NCI-H510A (cell line): Measurements from ENCODE around the gene CDHR2.
"Not testable (repeated sequence)": the region's sequence is repeated elsewhere in the genome, so short reads cannot be mapped to it uniquely, and the experiment has no call there.

Experiments
- DNase-seq: peaks from one replicate; lab custom pipeline; 2025; lab: John Stamatoyannopoulos, UW

Gene CDHR2

GRCh38 chr5:176597417-176598389 lies 48.6 kb downstream of the CDHR2 start:
- no peak for DNase-seq

GRCh38 chr5:176599749-176600430 lies 50.7 kb downstream of the CDHR2 start:
- not testable (repeated sequence) for DNase-seq

GRCh38 chr5:176601901-176602482 lies 52.9 kb downstream of the CDHR2 start:
- DNase-seq, result no peak

DNA sequence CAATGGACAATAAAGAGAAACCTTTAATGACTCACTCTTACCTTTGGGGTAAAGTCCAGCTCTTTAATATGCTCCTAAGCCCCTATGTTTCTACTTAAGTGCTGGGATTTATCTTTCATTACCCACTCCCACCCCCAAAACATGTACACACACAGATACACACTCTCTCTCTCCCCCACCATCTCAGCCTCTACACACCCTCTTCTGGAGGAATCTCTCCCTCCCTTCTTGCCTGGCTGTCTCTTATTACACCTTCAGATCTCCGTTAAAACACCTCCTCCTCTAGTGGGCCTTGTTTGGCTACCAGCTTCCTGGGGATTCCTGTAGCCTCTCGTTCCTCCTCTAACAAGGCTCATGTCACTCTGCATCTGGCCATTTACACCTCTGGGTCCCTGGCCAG lies 53.9 kb downstream of the CDHR2 start:
- DNase-seq, result no peak

- no peak for DNase-seq
These were observed 56.9 kb downstream of the CDHR2 start for GRCh38 chr5:176606032-176606431.

GRCh38 chr5:176606875-176607274 lies 57.7 kb downstream of the CDHR2 start:
- no peak for DNase-seq

GRCh38 chr5:176608142-176608705 lies 59.1 kb downstream of the CDHR2 start:
- DNase-seq, result no peak

GRCh38 chr5:176608937-176609723 lies 60.0 kb downstream of the CDHR2 start:
- no peak for DNase-seq

DNA sequence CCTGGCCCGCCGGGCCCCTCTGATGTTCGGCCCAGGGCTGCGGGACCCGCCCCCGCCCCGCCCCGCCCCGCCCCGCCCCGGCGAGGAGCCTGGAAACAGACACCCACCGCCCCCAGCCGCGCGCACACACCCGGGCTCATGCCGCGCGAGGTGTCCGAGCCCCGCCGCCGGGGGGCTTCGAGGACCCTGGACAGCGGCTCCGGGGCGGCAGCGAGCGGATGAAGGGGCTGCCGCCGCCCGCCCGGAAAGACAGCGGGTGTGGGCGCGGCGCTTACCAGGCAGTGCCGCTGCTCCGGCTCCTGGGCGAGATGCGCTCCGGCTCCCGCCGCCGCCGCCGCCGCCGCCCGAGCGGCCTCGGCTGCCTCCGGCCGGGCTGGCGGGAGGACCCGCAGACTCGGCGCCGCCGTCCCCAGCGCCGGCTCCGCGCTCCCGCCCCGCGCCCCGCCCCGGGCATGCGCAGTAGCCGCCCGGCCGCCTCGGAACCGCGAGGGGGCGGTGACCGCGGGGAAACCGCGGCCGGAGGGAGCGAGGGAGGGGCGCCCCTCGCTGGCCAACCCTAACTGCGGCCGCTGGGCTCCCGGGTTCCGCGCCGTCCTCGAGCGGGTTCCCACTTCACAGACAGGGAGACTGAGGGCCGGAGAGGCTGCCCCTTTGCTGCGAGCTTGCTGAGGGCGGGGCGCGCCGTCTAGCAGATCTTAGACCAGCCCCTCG lies 60.7 kb downstream of the CDHR2 start, which contains the start of gene GPRIN1:
TSS of gene GPRIN1 (minus strand) at position 433 of the 711 bp plus-strand sequence. CDS start 10,322 bp downstream, outside the sequence.
- DNase-seq, result peak; percentile 27

GRCh38 chr5:176610435-176610773 lies 61.3 kb downstream of the CDHR2 start:
- DNase-seq, result no peak

DNA sequence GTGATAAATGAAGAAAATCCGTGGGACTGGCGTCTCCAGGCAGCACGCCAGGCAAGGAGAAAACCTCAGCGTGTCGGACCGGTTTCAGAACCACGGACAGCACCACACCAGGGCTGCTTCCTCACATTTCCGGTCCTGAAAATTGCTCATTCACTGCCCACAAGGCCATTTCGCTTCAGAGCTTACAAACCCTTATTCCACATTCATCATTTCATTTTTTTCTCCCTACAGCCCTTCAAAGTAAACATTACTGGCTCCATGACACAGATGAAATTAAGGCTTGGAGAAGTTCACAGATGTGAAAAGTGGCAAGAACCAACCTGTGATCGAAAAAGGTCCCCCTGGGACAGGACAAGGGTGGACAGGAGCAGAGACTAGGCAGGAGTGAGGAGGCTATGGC lies 62.3 kb downstream of the CDHR2 start:
- no peak for DNase-seq

- no peak for DNase-seq
These were observed 62.9 kb downstream of the CDHR2 start for GRCh38 chr5:176612008-176612407.

DNA sequence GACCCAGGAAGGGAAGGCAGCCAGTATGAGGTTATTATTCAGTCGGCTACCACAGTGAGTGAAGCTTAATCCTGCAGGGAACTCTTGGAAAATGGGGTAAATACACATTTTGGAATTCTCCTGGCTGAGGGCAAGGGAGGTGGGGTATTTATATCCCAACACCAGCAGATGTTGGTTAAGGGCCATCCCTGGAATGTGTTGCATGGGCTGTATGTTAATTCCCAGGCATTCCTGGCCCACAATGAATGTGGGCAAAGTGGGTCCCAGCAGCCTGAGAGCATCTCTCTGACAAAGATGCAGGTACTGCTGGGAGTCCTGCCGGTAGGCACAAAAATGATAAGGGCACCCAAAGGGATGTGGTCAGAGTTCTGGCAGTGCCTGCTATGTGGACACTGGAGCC lies 63.7 kb downstream of the CDHR2 start:
- no peak for DNase-seq

DNA sequence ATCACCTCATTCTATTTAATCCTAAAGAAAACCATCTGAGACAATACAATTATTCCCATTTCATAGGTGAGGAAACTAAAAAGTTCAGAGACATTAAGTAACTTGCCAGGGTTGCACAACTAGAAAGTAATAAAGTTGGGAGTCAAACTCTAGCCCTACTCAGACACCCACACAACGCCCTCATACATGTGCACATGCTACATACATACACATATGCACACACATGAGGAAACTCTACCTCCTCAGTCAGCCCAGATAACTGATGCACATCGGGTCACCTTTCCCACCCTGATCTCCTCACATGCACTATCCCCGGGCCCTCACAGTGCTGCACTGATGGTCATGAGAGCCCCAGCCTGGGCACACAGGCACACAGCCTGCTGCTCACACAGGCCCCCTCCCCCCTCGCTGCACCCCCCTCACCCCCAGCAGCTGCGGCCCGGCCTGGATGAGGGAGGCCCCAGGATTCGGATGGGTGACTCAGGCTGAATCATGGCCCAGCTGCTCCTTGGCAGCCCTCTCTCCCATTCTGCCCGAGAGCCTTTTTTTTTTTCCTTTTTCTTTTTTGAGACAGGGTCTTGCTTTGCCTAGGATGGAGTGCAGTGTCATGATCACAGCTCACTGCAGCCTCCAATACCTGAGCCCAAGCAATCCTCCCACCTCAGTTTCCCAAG lies 65.8 kb downstream of the CDHR2 start:
- DNase-seq, result no peak

- DNase-seq, result no peak
These were observed 67.4 kb downstream of the CDHR2 start for GRCh38 chr5:176616511-176616910.

DNA sequence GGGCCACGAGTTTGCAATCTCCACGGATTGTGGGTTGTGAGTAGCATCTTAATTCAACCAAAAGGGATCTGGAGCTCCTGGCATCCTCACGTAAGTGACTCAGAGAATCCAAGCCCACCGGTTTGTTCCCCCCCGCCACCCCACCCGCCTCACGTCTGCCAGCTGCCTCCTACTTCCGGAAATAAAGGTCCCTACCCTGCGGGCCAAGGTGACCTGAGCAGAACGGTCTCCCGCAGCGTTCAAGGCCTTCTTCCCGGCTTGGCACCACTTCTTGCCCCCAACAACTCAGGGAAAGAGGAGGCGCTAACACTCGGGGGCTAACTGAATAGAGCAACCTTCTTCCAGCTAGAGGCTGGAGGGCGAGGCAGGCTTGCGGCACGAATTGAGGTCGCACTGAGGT lies 69.6 kb downstream of the CDHR2 start:
- DNase-seq, result no peak

DNA sequence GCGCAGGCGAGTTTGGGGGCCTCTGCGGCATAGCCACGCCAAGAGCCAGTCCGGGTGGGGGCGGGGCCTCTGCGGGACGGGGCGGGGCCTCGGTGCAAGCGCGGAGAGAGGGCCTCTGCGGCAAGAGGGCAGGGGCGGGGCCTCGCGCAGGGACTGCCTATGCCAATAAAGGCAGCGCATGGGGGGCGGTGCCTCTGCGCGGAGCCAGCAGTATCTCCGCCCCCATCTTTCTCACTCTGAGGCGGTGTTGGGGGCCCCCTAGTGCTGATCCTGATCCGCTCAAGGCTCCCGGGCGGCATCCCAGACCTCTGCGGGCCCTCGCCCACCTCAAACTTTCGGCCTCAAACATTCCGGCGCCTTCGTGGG lies 70.0 kb downstream of the CDHR2 start:
- no peak for DNase-seq

GRCh38 chr5:176619569-176620332 lies 70.6 kb downstream of the CDHR2 start:
- DNase-seq, result no peak

- DNase-seq, result no peak
These were observed 71.3 kb downstream of the CDHR2 start for GRCh38 chr5:176620333-176620981.
